Sigmoid colon (tissue), 4 donors: ENCODE measurements around the gene SPOCK2.

Experiments used
- EP300 ChIP-seq, 4 donors: sonication (generic); formaldehyde crosslinking; IDR thresholded peaks; one replicate each; pipeline ENCODE4 v1.6.1; 2017; ENCODE audit warnings: antibody characterized with exemption in 4 of 4
- POLR2A ChIP-seq, 2 donors: fragments of 450-650 bp; IDR thresholded peaks; one replicate each; pipeline ENCODE4 v1.6.1; 2016; ENCODE audit warnings: antibody characterized with exemption in 2 of 2, mild to moderate bottlenecking in 2 of 2, moderate library complexity in 2 of 2
- TF ChIP-seq, protein P1 (sequence below), 4 experiments: fragments of 450-650 bp in 3 of 4; fragments of 200-600 bp in 1 of 4; IDR thresholded peaks; one replicate each; pipeline ENCODE4 v1.5.1; 2016 to 2019; ENCODE audit warnings: antibody characterized with exemption in 4 of 4, mild to moderate bottlenecking in 3 of 4, moderate library complexity in 2 of 4

DNA sequence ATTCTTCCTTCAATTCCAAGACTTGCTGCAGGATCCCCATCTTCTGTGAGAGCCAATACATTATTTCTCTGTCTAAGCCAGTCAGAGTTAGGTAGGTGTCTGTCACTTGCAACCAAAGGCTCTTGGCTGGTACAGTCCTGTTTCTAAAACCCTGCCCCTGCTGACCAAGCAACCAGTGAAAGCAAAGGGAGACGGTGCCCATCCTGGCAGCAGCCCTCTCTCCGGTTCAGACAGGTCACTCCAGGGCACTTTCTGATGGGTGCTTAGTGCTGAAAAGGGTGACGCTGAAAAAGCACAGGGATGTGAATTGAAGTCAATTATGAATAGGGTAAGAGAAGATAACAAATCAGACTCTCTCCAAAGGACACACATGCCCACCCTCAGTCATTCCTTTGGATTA is 37.5 kb downstream of the SPOCK2 start:
- TF ChIP-seq, protein P1, sequence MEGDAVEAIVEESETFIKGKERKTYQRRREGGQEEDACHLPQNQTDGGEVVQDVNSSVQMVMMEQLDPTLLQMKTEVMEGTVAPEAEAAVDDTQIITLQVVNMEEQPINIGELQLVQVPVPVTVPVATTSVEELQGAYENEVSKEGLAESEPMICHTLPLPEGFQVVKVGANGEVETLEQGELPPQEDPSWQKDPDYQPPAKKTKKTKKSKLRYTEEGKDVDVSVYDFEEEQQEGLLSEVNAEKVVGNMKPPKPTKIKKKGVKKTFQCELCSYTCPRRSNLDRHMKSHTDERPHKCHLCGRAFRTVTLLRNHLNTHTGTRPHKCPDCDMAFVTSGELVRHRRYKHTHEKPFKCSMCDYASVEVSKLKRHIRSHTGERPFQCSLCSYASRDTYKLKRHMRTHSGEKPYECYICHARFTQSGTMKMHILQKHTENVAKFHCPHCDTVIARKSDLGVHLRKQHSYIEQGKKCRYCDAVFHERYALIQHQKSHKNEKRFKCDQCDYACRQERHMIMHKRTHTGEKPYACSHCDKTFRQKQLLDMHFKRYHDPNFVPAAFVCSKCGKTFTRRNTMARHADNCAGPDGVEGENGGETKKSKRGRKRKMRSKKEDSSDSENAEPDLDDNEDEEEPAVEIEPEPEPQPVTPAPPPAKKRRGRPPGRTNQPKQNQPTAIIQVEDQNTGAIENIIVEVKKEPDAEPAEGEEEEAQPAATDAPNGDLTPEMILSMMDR (IDR thresholded peaks at IDR 0.05), result no peak
- TF ChIP-seq EP300 (IDR thresholded peaks at IDR 0.05) (no peak), POLR2A (IDR thresholded peaks at IDR 0.05) (no peak)
